ENCODE measurements around the gene CSNK1A1.

The CSNK1A1 gene

GRCh38 chr5:149455889-149456409 is 95.3 kb downstream of the CSNK1A1 start:
- TF ChIP-seq CTCF (IDR thresholded peaks at IDR 0.05), result no peak

GRCh38 chr5:149453618-149454415 is 97.4 kb downstream of the CSNK1A1 start:
- no peak for TF ChIP-seq CTCF (IDR thresholded peaks at IDR 0.05)

GRCh38 chr5:149452665-149453617 is 98.3 kb downstream of the CSNK1A1 start:
- no peak for TF ChIP-seq CTCF (IDR thresholded peaks at IDR 0.05)

GRCh38 chr5:149452007-149452664 is 99.1 kb downstream of the CSNK1A1 start:
- no peak for TF ChIP-seq CTCF (IDR thresholded peaks at IDR 0.05)

- TF ChIP-seq CTCF (IDR thresholded peaks at IDR 0.05), result no peak
Observed at GRCh38 chr5:149450199-149450598, 101.0 kb downstream of the CSNK1A1 start.

- TF ChIP-seq CTCF (IDR thresholded peaks at IDR 0.05), result peak; percentile 37; the same call in 1 of the 2 replicates
Observed at GRCh38 chr5:149448831-149449714, 102.2 kb downstream of the CSNK1A1 start.
